ENCODE data around the gene FAM200B.

Gene FAM200B

DNA sequence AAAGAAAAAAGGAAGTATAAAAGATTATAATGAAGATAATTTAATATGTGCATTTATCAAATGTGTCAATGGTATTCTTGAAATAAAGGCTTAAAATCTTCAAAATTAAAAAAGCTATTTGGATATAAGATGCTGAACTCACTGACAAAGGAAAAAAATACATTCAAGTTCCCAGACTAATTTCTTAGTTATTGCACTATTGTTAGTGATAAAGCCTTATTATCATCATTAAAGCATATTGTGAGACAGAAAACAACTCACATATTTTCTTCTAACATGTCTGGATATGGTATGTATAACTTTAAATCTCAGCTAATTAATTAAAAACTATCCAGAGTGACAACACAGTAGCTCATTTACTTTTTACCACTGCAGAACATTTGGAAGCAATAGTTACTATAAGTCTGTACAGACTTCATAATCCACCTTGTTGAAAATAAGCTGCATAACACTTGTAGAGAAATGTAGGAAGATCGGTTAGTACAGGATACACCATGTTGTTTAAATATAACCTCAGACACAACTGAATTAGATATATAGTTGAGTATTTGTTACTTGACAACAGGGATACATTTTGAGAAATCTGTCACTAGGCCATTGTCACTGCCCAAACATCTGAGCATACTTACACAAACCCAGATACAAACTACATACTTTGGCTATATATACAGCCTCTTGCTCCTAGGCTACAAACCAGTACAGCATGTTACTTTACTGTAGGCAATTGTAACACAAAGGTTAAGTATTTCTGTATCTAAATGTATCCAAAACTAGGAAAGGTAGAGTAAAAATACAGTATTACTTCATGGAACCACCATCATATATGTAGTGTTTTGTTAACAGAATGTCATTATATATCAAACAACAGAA is 12.8 kb upstream of the FAM200B start:
- no peak for DNase-seq

DNA sequence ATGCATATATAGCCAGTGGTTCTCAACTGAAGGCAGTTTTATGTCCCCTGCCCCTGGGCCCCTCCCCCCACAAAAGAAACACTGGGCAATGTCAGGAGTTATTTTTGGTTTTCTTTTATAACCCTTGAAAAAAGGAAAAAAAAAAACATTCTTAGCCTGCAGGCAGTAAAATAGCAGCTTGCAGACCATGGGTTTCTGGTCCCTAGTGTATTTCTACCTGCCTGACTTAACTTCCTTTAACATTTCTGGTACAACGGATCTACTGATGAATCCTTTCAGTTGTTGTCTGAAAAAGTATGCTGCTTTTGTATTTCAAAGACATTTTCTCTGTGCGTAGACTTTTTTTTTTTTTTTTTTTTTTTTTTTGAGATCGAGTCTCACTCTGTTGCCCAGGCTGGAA is 11.1 kb upstream of the FAM200B start:
- no peak for DNase-seq

DNA sequence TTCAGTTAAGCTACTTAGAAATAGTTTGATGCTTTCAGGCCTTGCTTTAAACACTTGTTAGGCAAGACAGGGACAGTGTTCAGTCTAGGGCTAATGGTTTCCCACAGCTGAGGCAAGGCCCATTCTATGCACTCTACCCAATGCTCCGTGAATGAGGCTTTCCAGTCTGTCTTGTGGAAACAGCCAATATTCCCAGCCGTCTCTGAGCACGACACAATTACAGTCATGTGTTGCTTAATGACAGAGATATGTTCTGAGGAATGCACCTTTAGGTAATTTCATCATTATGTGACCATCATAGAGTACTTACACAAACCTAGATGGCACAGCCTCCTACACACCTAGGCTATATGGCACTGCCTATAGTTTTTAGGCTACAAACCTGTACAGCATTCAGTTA is 9.5 kb upstream of the FAM200B start:
- no peak for DNase-seq

DNA sequence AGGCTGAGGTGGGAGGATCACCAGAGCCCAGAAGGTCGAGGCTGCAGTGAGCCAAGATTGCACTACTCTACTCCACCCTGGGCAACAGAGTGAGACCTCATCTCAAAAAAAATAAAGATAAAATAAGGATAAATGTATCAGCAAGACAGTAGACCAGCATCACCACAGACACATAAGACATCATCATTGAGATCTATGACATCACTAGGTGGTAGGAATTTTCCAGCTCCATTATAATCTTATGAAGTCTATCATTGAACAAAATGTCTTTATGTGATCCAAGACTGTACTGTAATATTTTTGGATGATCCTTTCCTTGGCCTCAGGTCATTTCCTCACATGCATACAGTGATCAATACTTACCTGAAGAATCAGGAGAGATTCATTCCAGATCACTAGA is 8.3 kb upstream of the FAM200B start:
- DNase-seq = no peak

DNA sequence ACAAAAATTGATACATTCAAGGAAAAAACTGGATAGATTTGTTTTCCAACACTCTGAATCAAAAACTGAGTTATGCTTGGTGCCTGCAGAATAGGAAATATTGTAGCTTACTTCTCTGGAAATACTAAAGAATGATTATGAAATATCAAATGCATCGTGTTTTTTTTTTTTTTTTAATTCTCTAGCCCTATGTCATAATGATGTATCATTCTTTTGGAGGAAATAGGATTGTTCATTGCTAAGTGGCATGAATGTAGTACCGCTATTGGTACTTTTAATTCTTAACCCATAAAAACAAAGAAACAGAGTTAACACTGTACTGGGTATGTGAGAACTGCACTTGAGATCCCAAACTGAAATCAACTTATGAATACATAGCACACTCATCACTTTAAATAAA is 7.6 kb upstream of the FAM200B start:
- DNase-seq = no peak

DNA sequence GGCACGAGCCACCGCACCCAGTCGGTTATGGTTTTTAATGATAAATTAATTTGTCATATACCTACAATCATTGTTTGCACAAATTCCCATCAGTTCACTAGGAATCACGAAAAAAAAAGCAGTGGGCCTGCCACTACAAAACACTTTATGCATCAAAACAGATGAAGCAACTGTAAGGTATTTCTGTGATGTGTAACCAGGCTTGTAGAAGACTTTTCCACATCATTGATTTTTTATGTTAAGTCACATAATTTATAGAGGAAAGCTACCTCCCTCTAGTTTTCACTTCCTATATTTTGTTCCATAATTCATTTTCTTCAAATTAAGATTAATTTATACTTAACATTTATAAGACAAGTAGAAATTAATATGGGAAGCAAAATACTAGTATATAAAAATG is 6.7 kb upstream of the FAM200B start:
- no peak for DNase-seq

DNA sequence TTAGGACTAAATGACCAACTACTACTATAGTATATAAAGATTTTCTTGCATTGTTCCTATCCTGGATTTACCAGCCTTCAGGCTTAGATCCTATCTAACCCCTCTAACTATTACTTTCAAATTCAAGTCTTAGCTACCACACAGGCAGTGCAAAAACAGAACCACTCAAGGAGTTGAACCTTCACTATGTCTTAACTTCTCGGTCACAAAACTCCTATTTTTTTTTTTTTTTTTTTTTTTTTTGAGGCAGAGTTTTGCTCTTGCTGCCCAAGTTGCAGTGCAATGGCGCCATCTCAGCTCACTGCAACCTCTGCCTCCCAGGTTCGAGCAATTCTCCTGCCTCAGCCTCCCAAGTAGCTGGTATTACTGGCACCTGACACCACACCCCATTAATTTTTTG is 6.3 kb upstream of the FAM200B start:
- no peak for DNase-seq

DNA sequence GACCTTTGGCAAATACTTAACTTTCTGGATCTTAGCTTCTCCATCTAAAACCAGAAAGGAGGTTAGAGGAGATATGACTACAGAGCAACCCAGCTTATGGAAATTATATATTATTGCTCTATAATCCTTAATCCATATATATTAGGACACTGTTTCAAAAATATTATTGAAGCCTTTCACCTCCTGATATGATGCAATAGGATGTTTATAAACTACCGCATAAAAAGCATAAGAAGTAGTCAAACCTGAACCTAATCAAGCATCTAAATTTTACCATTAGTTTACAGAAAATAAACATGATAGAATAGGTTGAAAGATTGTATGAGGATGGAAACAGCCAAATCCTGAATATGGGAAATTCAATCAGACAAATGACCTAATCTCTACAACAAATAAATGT is 5.6 kb upstream of the FAM200B start:
- no peak for DNase-seq

DNA sequence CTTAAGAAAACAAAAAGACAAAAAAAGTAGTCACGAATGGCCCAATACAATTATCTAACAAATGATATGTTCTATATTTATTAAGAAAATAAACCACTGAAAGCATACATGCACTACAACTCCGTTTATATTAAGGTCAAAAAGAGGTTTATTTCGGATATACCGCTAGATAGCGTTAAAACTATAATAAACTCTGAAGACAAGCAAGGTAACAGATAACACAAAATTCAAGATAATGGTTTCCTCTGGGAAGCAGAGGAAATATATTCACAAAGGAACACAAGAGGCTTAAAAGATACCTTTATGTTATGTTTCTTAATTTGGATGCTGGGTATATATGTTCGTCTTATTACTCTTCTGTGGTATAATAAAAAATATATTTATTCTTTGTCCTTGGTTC is 4.7 kb upstream of the FAM200B start:
- DNase-seq = no peak

DNA sequence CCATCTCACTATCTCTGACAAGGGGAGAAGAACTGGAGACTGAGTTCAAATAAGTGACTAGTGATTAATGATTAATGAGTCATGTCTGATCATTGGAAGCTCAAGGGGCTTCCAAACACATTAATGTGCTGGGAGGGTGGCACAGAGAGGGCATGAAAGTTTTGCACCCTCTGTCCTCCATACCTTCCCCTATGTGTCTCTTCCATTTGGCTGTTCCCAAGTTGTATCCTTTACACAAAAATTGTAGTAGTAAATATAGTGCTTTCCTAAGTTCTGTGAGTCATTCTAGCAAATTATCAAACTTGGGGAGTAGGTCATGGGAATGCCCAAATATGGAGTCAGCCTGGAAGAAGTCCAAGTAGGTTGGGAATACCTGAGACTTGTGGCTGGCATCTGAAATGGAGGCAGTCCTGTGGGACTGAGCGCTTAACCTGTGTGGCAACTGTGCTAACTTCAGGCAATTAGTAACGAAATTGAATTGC is 4.1 kb upstream of the FAM200B start:
- no peak for DNase-seq

DNA sequence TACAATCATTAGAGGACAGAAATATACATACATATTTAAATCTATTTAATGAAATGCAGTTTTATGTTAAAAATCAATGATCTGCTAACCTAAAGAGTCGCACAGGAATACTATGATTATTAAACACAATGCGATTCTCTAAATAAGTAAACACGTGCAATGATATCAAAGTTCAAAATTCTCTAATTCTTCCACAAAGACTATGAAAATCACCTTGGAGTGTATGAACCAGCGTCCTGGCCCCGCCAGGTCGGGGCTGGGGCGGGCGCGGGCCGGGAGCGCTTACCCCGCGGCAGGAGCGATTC is 608 bp upstream of the FAM200B start:
- no peak for DNase-seq

DNA sequence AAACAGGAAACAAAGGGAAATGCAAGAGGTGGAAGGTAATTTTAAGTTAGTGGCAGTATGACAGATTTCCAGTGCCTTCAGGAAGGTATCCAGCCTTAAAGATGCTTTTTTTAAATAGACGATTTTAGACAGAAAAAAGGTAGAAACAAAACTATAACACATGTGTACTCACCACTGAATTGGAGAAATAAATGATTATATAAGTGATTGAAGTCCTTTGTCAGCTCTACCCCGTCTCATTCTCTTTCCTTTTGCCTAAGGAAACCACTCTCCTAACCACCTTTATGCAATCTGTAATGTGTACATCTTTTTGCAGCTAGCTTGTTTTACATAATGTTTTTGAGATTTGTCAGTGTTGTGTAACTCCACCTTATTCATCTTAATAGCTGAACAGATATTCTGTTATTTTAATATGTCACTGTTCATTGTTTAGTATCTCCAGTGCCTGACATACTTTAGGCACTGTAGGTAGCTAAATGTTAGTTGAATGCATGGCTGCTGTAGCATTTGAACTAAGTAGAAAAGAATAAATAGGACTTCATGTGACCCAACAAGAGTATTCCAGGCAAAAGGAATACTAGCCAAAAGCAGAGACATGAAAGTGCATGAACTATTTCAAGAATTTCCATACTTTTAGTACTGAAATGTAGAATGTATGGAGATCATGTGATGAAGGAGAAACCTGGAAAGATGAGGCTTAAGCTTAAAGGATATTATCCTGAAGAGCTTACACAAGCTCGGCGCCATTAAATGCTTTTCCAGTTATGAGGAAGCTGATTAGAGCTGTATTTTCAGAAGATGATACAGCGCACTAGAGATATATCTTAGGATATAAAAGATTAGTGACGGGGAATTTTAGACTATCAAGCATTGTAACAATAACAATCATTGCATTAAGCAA is 865 bp downstream of the FAM200B start:
- DNase-seq = no peak

DNA sequence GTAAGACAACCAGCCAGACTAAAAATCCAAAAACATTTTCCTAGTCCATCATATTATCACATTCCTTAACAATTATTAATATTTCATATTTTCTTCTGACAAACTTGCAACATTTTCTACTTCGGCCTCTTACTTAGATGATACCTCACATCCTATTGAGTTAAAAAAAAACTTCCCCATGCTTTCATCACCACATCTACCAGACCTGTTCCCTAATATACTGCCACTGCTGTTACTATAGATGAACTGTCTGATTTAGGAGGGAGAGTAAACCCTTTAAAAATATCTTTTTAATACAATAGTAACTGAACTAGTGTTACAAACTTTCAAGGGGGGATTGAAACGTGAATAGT is 1.5 kb downstream of the FAM200B start:
- no peak for DNase-seq

DNA sequence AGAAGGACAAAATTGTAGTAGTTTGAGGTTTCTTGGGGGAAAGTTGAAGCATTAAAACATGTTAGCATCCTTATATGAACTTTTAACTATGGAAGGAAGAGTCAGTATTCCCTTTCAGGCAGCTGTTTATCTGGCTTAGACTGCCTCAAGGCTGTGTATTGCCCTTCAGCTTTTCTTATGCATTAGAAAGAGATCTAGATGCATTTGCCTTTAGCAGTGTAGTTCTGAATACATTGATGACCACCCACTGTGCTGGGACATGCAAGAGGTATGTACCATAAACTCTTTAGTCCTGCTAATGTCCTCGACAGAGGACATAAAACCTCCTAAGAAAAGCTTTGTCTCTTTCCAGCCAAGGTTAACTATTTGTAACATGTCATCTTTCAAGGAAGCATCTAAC is 2.9 kb downstream of the FAM200B start:
- DNase-seq = no peak

DNA sequence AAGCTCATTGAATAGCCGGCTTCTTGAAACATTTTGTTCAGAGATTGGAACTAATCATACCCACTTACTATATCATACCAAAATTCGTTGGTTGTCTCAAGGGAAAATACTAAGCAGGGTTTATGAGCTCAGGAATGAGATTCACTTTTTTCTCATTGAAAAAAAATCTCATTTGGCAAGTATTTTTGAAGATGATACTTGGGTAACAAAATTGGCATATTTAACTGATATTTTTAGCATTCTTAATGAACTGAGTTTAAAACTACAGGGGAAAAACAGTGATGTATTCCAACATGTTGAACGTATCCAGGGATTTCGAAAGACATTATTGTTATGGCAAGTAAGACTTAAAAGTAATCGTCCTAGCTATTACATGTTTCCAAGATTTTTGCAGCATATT is 6.4 kb downstream of the FAM200B start:
- DNase-seq = no peak

DNA sequence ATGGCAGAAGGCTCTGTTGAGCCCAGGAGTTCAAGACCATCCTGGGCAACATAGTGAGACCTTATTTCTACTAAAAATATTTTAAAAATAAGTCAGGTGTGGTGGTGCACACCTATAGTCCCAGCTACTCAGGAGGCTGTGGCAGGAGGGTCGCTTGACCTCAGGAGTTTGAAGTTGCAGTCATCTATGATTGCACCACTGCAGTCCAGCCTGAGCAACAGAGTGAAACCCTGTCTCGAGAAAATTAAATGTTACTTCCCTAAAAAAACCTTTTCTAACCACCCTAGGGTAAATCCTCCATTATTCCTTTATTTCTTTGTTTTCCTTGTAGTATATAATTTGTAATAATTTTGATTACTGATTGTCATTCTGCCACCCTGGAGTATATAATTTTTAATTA is 7.9 kb downstream of the FAM200B start:
- no peak for DNase-seq

DNA sequence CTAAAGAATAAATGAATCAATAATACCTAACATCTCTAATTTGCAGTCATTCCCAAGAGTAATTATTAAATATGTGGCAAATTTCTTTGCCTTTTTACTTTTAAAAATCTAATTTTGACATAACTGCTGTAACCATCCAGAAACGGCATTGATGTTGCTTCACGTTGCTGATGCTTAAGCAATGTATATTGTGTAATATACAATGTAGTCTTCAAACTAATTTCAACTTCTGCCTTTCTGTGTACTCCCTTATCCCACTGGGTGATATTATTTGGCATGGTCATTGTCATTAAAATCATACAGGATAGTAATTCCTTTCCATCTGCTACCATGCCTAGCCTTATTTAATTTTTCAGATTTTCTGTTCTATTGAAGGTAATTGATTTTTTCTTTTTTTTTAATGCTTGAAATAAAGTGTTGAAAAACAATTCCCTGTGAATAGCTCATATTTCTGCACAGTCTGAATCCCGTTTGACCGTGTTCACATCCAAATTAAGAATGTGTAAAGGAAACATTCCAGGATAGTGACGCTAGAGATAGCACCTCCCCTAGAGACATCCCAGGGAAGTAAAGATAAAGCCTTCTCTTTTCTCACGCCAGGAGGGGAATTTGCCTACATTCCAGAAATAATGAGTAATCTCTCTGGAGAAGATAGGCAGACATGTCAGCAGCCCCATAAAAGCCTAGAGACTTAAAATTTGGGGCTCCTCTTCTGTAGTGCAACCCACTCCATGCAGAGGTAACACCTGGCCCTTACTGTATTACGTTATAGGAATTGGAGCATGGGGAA is 8.6 kb downstream of the FAM200B start:
- DNase-seq = no peak

DNA sequence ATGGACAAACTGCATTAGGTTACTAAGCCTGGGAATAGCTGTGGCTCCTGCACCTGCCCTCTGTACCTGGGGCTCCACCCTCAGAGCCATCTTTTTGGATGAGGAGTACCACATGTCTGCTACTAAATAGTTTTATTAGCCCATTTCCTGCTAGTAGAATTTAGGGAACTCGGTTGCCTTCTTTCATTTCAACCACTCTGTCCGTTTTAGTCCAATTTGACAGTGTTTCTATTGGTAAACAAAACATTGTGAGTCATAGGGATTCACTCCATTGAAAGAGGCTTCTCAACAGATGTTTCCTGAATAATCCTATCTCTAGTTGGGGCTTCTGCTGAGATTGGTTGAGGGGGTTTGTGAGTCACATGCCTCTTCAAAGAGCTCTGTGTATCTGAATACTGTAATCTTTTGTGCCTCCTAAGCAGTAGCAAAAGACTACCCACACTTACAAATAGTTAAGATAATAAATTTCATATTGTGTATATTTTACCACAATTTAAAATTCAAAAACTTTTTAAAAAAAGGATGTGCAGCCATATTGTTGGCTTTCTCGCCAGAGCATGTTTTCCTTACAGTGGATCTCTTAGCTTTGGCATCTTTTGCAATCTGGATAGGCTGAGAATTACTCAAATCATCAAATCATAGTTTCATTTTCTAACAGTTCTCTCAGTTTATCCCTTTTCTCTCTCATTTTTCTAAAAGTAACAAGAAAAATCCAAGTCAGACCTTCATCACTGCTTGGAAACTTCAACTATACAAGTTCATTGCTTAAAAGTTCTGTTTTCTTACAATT is 9.9 kb downstream of the FAM200B start:
- DNase-seq = no peak

DNA sequence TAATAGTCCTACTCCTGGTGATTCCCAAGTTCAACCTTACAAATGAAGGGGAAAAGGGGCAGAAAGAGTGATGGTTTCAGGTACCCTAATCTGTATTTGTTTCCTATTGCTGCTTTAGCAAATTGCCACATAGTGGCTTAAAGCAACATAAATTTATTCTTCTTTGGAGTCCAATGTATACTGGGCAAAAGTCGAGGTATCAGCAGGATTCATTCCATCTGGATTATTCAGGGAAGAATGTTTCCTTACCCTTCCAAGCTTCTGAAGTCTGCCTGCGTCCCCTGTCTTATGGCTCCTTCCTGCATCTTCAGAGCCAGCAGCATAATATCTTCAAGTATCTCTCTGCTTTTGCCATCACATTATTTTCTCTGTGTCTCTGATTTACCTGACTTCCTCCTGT is 11.0 kb downstream of the FAM200B start:
- DNase-seq = no peak

DNA sequence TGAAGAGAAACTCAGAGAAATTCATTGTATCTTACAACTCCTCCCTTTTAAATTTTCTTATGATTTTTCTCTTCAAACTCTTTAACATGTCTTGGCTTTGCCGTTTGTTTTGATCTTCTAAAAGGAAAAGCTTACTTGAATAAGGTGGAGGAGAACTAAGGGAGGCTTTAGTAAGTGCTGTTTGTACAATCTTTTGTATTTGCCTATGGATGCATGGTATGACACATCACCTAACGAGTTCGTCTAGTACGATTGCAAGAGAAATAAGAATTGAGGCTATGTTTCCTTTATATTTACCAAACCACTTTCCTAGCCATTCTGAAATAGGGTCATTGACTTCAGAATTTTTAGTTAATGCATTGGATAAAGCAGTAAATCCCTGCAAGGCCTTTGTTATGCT is 12.8 kb downstream of the FAM200B start:
- no peak for DNase-seq

DNA sequence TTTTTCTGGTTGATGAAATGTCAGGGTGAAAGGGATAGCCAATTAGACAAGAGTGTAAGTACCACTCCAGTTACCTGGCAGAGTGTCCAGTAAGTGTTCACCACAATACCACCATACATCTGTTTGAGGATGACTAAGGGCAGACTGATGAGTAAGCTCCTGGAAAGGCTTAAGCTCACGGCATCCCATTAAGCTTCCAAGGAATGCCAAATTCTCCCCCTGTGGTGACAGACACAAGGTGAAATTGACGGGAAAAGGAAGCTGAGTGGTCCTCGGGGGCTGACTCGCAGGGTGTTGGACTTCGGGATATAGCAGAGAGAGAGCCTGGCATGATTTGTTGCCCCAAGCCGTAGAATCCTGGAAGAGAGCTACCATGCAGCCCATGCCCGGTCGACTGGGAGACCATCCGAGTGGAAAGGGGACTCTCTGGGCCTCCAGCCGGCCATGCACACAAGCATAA is 13.6 kb downstream of the FAM200B start:
- DNase-seq = no peak

DNA sequence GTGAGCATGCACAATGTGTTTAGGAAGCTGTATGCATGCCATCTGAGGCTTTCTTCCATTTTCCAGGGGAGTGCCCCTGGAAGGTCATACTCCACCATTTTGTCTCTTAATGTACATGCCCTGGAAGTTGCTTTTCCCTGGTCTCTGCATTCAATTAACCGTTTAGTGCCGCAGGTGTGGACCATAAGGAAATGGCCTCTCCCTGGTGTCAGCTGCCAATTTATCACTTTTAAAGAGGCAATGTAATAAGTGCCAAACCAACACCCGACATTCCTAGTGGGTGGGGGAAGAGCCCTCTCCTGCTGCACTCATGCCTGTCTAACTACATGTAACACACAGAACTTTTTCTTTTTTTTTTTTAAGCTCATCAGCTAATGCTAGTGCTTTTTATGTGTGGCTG is 14.1 kb downstream of the FAM200B start:
- DNase-seq = no peak

DNA sequence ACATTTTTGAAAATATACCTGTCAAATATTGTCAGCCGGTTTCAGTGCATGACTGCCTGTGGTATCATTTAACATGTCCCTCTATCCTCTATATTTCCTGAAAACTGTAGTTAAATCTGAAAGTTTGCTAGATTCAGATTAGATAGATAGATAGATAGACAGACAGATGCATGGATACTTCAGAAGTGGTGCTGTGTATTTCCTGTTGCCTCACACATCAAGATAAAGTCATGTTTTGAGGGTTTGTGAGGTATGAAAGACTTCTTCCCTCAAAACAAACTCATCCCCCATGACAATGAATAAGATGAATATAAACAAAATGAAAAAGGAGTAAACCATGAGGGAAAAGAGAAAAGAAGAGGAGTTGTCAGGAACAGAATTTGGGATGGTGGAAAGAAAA is 15.2 kb downstream of the FAM200B start:
- no peak for DNase-seq

Data from activated CD8-positive, alpha-beta memory T cell treated with anti-CD3 and anti-CD28 coated beads for 24 hours (primary cell).